Activated CD4-positive, alpha-beta T cell treated with anti-CD3 and anti-CD28 coated beads for 4 hours (primary cell): ENCODE measurements around the gene ZNF48.
A peak's percentile ranks its signal among the peaks of the same experiment; 100 is the strongest.

ENCODE experiments used
- DNase-seq, 2 donors: peaks; one replicate each; pipeline ENCODE4 v3.0.0-alpha.2; 2020

Gene ZNF48

GRCh38 chr16:30407804-30408534 lies 12.7 kb downstream of the ZNF48 start:
- no peak for DNase-seq

DNA sequence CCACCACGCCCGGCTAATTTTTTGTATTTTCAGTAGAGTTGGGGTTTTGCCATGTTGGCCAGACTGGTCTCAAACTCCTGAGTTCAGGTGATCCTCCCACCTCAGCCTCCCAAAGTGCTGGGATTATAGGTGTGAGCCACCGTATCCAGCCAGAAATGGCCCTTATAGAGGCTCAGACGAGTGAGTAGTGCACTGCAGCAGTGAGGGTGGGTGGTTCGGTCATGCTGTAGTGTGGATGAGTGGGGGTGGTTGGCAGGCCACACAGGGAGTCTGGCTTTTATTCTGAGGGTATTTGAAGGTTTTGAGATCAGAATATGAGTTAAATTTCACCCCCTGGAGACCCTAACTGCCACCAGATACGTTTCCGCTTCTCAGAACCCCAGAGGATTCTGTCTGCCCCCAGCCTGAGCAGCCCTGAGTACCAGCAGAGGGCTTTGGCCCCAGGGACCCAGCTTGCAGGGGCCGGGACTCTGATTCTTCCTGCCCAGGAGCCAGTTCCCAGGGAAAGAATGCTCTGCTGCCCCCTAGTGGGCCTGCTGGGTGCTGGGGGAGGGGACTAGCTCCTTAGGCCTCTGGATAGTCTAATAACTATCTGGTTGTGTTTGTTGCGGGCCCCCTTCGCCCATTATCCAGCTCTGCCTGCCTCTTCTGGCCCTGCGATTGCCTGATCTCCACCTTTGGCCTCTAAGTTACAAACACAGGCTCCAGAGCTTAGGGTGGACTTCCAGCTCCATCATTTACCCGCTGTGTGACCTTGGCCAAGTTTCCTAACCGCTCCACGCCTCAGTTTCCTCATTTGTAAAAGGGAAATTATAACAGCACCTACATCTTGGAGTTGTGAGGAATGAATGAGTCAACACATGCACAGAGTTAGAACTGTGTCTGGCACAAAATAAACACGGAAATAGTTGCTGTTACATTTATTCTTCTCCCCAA lies 14.2 kb downstream of the ZNF48 start:
- peak; percentile 87 to 96 for DNase-seq

DNA sequence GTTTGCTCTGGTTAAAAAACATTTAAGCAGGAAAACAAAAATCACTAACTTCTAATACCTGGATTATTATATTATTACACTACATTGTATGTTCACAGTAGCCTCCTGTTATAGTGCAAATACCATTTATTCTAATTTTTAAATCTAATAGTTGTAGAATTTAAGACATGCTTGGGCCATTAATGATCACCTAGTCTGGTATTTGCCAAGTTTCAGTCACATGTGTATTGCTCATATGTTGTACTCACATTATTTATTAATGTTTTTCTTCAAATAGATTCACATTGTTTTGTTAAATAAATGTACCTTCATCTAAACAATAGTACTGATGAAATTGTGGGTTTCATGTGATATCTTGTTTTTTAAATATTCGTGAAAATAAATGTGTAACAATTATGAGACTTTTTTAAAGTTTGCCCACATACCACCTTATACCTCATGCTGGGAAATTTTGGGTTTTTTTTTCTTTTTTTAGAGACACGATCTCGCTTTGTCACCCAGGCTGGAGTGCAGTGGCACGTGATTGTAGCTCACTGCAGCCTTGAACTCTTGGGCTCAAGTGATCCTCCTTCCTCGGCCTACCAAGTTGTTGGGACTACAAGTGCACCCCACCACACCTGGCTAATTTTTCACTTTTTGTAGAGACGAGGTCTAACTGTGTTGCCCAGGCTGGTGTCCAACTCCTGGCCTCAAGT lies 18.0 kb downstream of the ZNF48 start:
- DNase-seq, result no peak

DNA sequence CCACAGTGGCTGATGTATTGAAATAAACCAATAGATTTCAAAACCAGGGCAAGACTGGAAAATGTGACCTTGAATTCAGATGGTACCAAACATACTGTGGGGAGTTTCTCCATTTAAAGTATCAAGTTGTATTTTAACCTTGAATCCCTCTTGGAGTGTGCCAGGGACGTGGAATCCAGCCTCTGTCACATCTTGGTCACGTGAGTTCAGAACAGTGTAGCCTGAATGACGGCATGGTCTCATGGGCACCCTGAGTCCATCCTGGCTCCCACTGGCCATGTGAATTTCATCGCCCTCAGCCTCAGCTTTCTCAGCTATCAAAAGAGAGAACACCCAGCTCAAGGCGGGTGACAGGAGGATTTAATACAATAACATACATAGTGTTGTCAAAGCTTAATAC lies 18.9 kb downstream of the ZNF48 start:
- no peak for DNase-seq

DNA sequence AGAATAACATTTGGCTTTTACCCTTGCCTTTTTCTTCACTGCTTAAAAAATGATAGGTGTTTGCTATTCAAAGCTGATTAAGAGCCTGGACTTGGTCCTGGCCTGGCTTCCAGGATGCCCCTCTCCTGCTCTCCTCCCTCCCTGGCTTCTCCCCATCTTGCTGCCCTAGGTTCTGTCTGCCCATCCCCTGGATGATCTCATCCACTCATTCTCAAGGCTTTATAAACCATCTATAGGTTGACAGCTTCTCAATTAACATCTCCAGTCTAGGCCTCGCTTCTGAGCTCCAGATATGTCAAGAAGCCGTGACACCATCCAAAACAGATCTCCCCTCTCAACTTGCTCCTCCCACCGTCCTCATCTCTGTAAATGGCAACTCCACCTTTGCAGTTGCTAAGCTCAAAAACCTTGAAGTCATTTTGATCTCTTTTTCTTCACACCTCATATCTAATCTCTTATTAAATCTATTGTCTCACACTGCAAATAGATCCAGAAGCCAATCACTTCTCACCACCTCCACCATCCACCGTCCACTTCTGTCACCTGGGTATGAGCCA lies 20.9 kb downstream of the ZNF48 start:
- DNase-seq, result no peak

DNA sequence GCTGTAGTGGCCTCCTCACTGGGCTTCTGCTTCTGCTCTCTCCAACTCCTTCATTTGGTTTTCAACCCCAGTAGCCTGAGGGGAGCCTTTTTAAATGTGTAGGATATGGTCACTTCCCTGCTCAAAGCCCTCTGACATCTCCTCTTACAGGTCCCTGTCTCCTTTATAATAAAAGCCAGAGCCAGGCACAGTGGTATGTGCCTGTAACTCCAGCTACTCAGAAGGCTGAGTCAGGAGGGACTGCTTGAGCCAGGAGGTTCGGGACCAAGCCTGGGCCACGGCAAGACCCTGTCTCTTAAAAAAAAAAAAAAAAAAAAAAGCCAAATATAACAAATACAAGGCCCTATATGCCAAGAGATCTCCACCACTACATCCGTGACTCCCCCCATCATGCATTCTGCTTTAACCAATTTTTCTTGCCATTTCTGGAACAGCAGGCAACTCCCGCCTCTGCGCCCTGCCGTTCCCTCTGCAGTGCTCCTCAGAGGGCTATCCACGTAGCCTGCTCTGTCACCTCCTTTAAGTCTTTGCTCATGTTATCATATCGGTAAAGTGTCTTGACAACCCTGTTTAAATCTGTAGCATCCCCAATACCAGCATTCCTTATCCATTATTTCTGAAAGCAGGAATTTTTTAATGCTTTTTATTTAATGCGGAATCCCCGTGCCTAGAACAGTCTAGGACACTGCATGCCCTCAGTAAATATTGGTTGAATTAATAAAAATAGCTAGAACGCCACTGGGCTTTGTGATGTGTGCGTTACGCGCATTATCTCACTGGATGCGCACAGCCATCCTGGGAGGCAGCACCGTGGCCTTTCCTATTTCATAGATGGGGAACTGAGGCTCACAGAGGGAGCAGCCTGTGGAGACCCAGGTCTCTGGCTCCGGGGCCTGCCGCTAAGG lies 21.7 kb downstream of the ZNF48 start:
- DNase-seq, result peak in 1 of 2 donors; percentile 22

- DNase-seq, result peak; percentile 84 to 88
These were observed 22.5 kb downstream of the ZNF48 start for GRCh38 chr16:30417529-30418349.

- no peak for DNase-seq
These were observed 23.3 kb downstream of the ZNF48 start for GRCh38 chr16:30418350-30419181.

GRCh38 chr16:30421010-30421409 lies 25.8 kb downstream of the ZNF48 start:
- DNase-seq, result no peak

DNA sequence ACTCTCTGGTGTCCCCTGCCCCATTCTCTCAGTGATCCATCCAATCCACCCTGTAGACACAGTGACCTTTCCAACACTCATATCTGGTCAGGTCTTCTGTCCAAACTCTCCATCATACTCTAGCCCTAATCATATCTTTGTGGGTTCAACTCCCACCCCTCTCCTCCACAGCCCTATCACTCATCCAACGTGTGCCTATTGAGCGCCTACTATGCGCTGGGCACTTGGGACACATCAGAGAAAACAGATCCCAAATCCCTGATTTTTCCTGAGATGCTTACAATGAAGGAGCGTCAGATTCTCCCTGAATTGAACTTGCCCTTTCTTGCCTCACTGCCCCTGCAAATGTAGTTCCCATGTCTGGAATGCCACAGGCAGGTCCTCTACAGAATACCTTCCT lies 32.8 kb downstream of the ZNF48 start:
- no peak for DNase-seq

- DNase-seq, result no peak
These were observed 34.1 kb downstream of the ZNF48 start for GRCh38 chr16:30429418-30429677.

- DNase-seq, result peak; percentile 97 to 98
These were observed 34.6 kb downstream of the ZNF48 start, which contains the start of gene DCTPP1 for GRCh38 chr16:30429678-30430427. Gene DCTPP1 (minus strand): TSS chr16:30430030. CDS start chr16:30429980, 50 bp downstream.

DNA sequence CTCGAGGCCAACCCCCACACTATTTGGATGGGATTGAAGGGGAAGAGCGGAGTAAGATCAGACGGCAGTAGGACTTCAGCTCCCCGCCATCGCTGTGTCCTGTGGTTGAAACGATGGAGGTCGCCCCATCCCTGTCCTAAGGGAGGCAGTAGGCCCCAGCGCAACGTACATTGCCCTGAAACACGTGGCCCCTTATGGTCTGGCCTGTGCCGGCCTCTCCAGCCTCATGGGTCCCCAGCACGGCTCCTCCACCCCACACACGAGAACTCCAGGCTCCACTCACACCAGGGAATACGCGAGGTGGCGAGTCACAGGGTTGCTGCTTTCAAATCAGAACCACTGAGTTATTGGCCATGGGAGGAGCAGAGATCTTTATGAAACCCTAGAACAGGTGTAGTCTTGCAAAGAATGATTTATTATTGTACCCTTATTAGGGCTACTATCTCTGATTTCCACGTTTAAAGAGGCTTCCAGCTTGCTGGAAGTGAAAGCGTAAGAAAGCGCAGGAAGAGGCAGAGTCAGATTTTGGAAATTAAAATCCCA lies 35.3 kb downstream of the ZNF48 start:
- no peak for DNase-seq

- DNase-seq, result no peak
These were observed 39.6 kb downstream of the ZNF48 start for GRCh38 chr16:30434852-30435251.

DNA sequence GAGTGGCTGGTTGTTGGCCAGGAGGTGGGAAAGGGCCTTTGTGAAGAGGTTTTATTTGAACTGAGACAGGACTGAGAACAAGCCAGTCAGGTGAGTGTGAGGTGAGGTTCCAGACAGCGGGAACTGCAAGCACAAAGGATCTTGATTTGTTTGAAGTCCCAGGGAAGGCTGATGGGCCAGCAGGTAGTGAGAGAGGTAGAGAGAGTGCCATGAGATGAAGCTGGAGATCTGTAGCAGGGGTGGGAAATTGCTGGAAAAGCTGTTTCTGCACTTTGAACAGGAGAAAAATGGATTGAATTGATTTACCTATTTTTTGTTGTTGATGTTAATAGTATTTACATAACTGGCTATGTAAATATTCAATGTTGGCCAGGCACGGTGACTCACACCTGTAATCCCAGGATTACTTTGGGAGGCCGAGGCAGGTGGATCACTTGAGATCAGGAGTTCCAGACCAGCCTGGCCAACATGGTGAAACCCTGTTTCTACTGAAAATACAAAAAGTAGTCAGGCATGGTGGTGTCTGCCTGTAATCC lies 42.4 kb downstream of the ZNF48 start:
- DNase-seq, result no peak

GRCh38 chr16:30438835-30439234 lies 43.6 kb downstream of the ZNF48 start:
- DNase-seq, result no peak

GRCh38 chr16:30439720-30440348 lies 44.6 kb downstream of the ZNF48 start:
- DNase-seq, result no peak

DNA sequence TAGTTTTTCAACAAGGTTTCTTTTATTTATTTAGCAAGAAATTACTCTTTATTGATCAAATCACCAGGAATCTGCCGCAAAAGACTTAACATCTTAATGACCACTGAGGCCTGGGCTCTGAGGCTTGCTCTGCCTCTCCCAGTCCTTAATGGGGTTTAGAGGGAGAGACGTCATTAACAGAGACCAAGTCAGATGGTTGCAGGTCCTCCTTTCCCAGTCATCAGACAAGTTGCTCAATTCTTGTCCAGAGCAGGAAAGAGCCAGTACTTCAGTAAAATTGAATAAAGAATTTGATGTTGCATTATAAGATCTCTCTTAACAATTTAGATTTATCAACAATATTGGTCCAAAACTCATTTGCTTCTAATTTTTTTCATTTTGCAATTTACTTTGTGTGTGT lies 48.4 kb downstream of the ZNF48 start:
- no peak for DNase-seq
